Measurements from ENCODE around the gene EWSR1. TPM values are rescaled to one million over a fixed set of nuclear protein-coding genes. Genes with fewer than 3 reads are reported as not detected.

EWSR1 gene
- total and polyA plus RNA-seq, 2 of the 4 experiments (the other 2 are of a cell fraction) = 243 to 518 TPM

DNA sequence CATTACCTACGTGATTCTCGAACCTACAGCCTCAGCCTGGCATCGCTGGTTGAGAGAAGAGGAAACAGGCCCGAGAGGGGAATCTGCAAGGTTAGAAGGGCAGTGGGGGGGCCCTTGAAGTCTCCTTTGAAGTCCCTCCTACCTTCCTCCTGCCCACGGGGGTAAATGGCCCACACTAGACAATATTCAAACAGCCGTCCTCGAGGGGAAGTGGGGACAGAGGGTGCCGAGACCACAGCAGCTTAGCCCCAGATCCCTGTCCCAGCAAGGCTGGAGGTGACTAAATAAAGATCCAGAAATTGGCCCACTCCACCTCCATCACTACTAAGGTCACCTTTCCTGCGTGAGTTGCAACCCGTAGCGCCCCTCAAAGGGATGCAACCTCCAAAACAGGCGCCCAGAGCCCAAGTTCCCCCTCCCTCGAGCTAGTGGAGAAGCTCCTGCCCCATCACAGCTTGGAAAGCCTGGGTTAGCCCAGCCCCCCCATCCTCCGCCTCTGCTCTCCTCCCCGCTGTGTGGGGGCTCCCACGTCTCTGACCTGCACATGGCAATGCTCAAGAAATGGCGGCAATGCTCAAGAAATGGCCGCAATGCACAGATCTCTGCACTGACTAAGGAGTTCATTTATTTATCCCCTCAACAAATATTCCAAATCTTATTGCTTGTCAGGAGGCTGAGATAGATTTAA is 48.2 kb downstream of the EWSR1 start:
- H3K9me1 ChIP-seq (ENCODE audit: insufficient read depth, low read length) = no peaks in the 10 kb centered on the region
- peaks cover 19% of the 10 kb centered on the region for H4K20me1 ChIP-seq (ENCODE audit: insufficient read depth, low read length)
- TF ChIP-seq MAZ (IDR thresholded peaks at IDR 0.05; ENCODE audit: borderline replicate concordance, low read depth, low read length) (no peak), RAD21 (IDR thresholded peaks at IDR 0.05; ENCODE audit: low read length) (no peak), MAFK (IDR thresholded peaks at IDR 0.05; ENCODE audit: low read depth, low read length) (no peak), NFE2L2 (IDR thresholded peaks at IDR 0.05; ENCODE audit: low read depth, low read length) (no peak), SMC3 (IDR thresholded peaks at IDR 0.05; ENCODE audit: low read depth, low read length) (no peak), POLR2A (IDR thresholded peaks at IDR 0.05; ENCODE audit: low read depth, low read length) (no peak), CHD1 (IDR thresholded peaks at IDR 0.05; ENCODE audit: low read depth, low read length) (no peak), RFX5 (IDR thresholded peaks at IDR 0.05; ENCODE audit: low read depth, low read length) (no peak), CEBPB (IDR thresholded peaks at IDR 0.05; ENCODE audit: low read depth, low read length) (no peak), RCOR1 (IDR thresholded peaks at IDR 0.05; ENCODE audit: insufficient replicate concordance, low read length) (no peak), MXI1 (IDR thresholded peaks at IDR 0.05; ENCODE audit: borderline replicate concordance, low read depth, low read length) (no peak), BHLHE40 (IDR thresholded peaks at IDR 0.05; ENCODE audit: low read depth, low read length) (no peak)
- TF ChIP-seq, protein P1, sequence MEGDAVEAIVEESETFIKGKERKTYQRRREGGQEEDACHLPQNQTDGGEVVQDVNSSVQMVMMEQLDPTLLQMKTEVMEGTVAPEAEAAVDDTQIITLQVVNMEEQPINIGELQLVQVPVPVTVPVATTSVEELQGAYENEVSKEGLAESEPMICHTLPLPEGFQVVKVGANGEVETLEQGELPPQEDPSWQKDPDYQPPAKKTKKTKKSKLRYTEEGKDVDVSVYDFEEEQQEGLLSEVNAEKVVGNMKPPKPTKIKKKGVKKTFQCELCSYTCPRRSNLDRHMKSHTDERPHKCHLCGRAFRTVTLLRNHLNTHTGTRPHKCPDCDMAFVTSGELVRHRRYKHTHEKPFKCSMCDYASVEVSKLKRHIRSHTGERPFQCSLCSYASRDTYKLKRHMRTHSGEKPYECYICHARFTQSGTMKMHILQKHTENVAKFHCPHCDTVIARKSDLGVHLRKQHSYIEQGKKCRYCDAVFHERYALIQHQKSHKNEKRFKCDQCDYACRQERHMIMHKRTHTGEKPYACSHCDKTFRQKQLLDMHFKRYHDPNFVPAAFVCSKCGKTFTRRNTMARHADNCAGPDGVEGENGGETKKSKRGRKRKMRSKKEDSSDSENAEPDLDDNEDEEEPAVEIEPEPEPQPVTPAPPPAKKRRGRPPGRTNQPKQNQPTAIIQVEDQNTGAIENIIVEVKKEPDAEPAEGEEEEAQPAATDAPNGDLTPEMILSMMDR (conservative IDR thresholded peaks at IDR 0.05; ENCODE audit: low read depth, low read length) = no peak
- TF ChIP-seq, protein P2, sequence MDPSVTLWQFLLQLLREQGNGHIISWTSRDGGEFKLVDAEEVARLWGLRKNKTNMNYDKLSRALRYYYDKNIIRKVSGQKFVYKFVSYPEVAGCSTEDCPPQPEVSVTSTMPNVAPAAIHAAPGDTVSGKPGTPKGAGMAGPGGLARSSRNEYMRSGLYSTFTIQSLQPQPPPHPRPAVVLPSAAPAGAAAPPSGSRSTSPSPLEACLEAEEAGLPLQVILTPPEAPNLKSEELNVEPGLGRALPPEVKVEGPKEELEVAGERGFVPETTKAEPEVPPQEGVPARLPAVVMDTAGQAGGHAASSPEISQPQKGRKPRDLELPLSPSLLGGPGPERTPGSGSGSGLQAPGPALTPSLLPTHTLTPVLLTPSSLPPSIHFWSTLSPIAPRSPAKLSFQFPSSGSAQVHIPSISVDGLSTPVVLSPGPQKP (IDR thresholded peaks at IDR 0.05; ENCODE audit: borderline replicate concordance, low read depth, low read length) = no peak
- TF ChIP-seq, protein P3, sequence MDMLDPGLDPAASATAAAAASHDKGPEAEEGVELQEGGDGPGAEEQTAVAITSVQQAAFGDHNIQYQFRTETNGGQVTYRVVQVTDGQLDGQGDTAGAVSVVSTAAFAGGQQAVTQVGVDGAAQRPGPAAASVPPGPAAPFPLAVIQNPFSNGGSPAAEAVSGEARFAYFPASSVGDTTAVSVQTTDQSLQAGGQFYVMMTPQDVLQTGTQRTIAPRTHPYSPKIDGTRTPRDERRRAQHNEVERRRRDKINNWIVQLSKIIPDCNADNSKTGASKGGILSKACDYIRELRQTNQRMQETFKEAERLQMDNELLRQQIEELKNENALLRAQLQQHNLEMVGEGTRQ (IDR thresholded peaks at IDR 0.05; ENCODE audit: low read depth, low read length) = no peak
- H2AK9ac ChIP-seq (replicated peaks; ENCODE audit: low read depth, low read length, poor library complexity) = no peak overlapping the region
- no peak overlapping the region for H2BK5ac ChIP-seq (ENCODE audit: low read depth, low read length, poor library complexity, severe bottlenecking)
- in situ Hi-C loops (cut with MboI; ENCODE audit: low sequenced_read_pairs) (no loop called here), intact Hi-C loops (cut with micrococcal nuclease) (no loop called here), dilution Hi-C loops (cut with HindIII; ENCODE audit: low sequenced_read_pairs, unreplicated experiment) (no loop called here)
- H2BK20ac ChIP-seq (ENCODE audit: low read depth, low read length) = no peak overlapping the region
- H3K9me3 ChIP-seq (ENCODE audit: control insufficient read depth, insufficient read depth, low read length) = no peaks in the 10 kb centered on the region
- no peak overlapping the region for H4K91ac ChIP-seq (ENCODE audit: insufficient read depth, low read depth, low read length)
- no peak overlapping the region for H2BK15ac ChIP-seq (ENCODE audit: low read depth, low read length)
- H3K56ac ChIP-seq (ENCODE audit: extremely low read depth, insufficient read depth, low read length) = no peak overlapping the region
- H3K4me3 ChIP-seq (ENCODE audit: insufficient read depth, low read depth, low read length) = no peak overlapping the region
- H3K14ac ChIP-seq (replicated peaks; ENCODE audit: low read depth, low read length) = no peak overlapping the region
- no peak overlapping the region for H2AK5ac ChIP-seq (ENCODE audit: low read depth, low read length)
- H3K27ac ChIP-seq (ENCODE audit: insufficient read depth, low read length) = no peak overlapping the region
- POLR2A ChIA-PET (ENCODE audit: unreplicated experiment) = no interaction called here
- H2AFZ ChIP-seq (replicated peaks; ENCODE audit: low read length, poor library complexity) = no peak overlapping the region
- CTCF ChIA-PET = no interaction called here
- no peak overlapping the region for H3K4me2 ChIP-seq (ENCODE audit: low read depth, low read length)
- H3K36me3 ChIP-seq (ENCODE audit: control insufficient read depth, insufficient read depth, low read length) = peaks cover 2% of the 10 kb centered on the region; the same call in 1 of the 2 replicates
- ATAC-seq (ENCODE audit: low read depth) (no peak), DNase-seq (no peak)
- H4K8ac ChIP-seq (ENCODE audit: low read depth in 2 of 2, low read length in 2 of 2) = no peak overlapping the region
- no TSS peak for BruUV-seq (replicated peaks)
- H3K4me1 ChIP-seq (ENCODE audit: control insufficient read depth, insufficient read depth, low read length) = no peaks in the 10 kb centered on the region
- no peak overlapping the region for H3K4ac ChIP-seq (ENCODE audit: low read depth, low read length)
- H3K79me1 ChIP-seq (ENCODE audit: low read depth in 1 of 2, low read length in 2 of 2) = 0 out of 4 replicates have a peak, but pooled peaks cover 0 to 1% of the 10 kb centered on the region in 2 experiments
- WGBS, 2 experiments (ENCODE audit: extremely low coverage in 2 of 2, insufficient read length in 1 of 2) = 62% methylated on average over 5 of the region's 18 CpGs; no CpG with 5 or more reads in 1 of the 2 experiments
- H3K9ac ChIP-seq (ENCODE audit: low read depth, low read length) = no peak overlapping the region
- H2BK120ac ChIP-seq (ENCODE audit: low read depth, low read length) = no peak overlapping the region
- no peak overlapping the region for H3K23ac ChIP-seq (ENCODE audit: low read depth, low read length)
- no peak overlapping the region for H4K5ac ChIP-seq (ENCODE audit: low read depth, low read length)
- H3K27me3 ChIP-seq (ENCODE audit: control insufficient read depth, insufficient read depth, low read length) = peaks cover 47% of the 10 kb centered on the region
- H3K18ac ChIP-seq (ENCODE audit: low read depth, low read length) = no peak overlapping the region

All from IMR-90 (cell line).